Activated B cell treated with CpG ODN at 0.5 μM for 24 hours (primary cell): ENCODE data around the gene DTNBP1. TPM values are rescaled to one million over a fixed set of nuclear protein-coding genes. Genes with fewer than 3 reads are reported as not detected.

Experiments used
- ATAC-seq: fragments of 200-7000 bp; cut with Tn5 transposase; one replicate; pipeline ENCODE4 v1.10.0; 2021; ENCODE audit warnings: low read depth, mild to moderate bottlenecking, moderate library complexity
- CTCF ChIA-PET: fragments of 350-600 bp; sonication (Branson Sonifier 250); formaldehyde crosslinking; loops from one replicate; lab custom pipeline; 2021; ENCODE audit warnings: antibody characterized with exemption; lab: Charles Lee
- POLR2A ChIA-PET: fragments of 350-600 bp; sonication (Branson Sonifier 250); formaldehyde crosslinking; loops from one replicate; lab custom pipeline; 2021; ENCODE audit warnings: antibody characterized with exemption; lab: Charles Lee
- DNase-seq: peaks from one replicate; pipeline ENCODE4 v3.0.0; 2022
- H3K27ac Mint-ChIP-seq: one replicate; pipeline ENCODE4 v1.8.0; 2020; ENCODE audit warnings: mixed read lengths
- H3K27me3 Mint-ChIP-seq: one replicate; pipeline ENCODE4 v1.8.0; 2021; ENCODE audit warnings: mixed read lengths
- H3K36me3 Mint-ChIP-seq: one replicate; pipeline ENCODE4 v1.8.0; 2021; ENCODE audit warnings: low read depth, mixed read lengths
- H3K4me1 Mint-ChIP-seq: one replicate; pipeline ENCODE4 v1.8.0; 2021; ENCODE audit warnings: mixed read lengths
- H3K4me3 Mint-ChIP-seq: one replicate; pipeline ENCODE4 v1.8.0; 2020; ENCODE audit warnings: mild to moderate bottlenecking, mixed read lengths
- H3K9me3 Mint-ChIP-seq: one replicate; pipeline ENCODE4 v1.8.0; 2020; ENCODE audit warnings: mixed read lengths
- CTCF ChIP-seq: fragments of 200-600 bp; IDR thresholded peaks from one replicate; pipeline ENCODE4 v1.8.0; 2022; ENCODE audit warnings: antibody characterized with exemption, mild to moderate bottlenecking
- intact Hi-C: fragments of 100-400 bp; cut with micrococcal nuclease; formaldehyde crosslinking; loops from one replicate; pipeline ENCODE4 v1.15.1; 2024
- total RNA-seq: library from RNA; stranded (reverse); gene quantifications from 2 replicates; pipeline ENCODE4 v1.2.3, GENCODE V29; 2022

DTNBP1 gene
- total RNA-seq, 1 donor from 2014 or later = 50.3 TPM

- peaks cover 25% of the 10 kb centered on the region for H3K36me3 Mint-ChIP-seq
- intact Hi-C loops = loop anchor here (10.0 kb wide), 1 partner anchor 55 kb away; no protein-coding TSS in a partner anchor
- DNase-seq = no peak
- no peak overlapping the region for H3K4me3 Mint-ChIP-seq
- no peak for ATAC-seq
- no peak for TF ChIP-seq CTCF
- CTCF ChIA-PET = no interaction called here
- H3K4me1 Mint-ChIP-seq = peaks cover 54% of the 10 kb centered on the region
- H3K27me3 Mint-ChIP-seq = no peaks in the 10 kb centered on the region
- POLR2A ChIA-PET = no interaction called here
- no peak overlapping the region for H3K27ac Mint-ChIP-seq
- peaks cover 11% of the 10 kb centered on the region for H3K9me3 Mint-ChIP-seq
These were observed 123.0 kb downstream of the DTNBP1 start for GRCh38 chr6:15539722-15540270.

DNA sequence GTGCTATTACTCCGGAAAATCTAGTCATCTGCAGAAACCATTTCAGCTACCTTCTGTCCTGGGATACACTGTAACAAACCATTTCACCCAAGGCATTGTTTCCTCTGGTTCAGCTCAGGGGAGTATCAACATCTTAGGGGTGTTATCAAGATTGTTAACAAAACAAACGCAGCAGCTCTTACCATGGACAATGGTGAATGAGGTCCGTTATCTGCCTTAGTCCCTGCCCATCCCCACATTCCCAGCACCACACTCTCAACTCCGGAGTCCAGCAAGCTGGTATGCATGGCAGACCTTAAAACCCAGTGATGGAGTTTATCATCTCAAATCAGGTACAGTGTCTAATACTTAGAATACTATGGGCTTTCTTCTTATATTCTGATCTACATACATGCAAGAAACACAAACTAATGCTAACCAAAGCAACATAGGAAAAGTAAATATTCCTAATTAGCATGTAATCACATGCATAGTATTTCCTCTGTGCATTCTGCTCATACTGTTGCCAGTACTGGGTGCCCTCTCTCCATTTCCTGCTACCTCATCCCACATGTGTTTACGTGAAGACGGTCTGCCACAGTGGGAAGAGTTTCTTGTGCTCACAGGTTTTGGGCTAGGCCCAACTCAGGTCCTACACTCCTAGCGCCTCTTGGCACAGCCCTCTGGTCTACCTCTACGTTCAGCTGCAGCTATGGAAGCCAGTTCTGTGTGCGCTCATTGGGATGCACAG is 123.9 kb downstream of the DTNBP1 start:
- H3K4me1 Mint-ChIP-seq = peaks cover 58% of the 10 kb centered on the region
- no peak for TF ChIP-seq CTCF
- H3K36me3 Mint-ChIP-seq = peaks cover 21% of the 10 kb centered on the region
- ChIA-PET POLR2A (interaction anchor here (1.1 kb wide), 1 partner anchor 81 kb away, joined by 3 read pairs; no protein-coding TSS in a partner anchor), CTCF (no interaction called here)
- H3K27me3 Mint-ChIP-seq = no peaks in the 10 kb centered on the region
- DNase-seq (no peak), ATAC-seq (no peak)
- no peak overlapping the region for H3K4me3 Mint-ChIP-seq
- intact Hi-C loops = no loop called here
- no peak overlapping the region for H3K27ac Mint-ChIP-seq
- peaks cover 8% of the 10 kb centered on the region for H3K9me3 Mint-ChIP-seq

DNA sequence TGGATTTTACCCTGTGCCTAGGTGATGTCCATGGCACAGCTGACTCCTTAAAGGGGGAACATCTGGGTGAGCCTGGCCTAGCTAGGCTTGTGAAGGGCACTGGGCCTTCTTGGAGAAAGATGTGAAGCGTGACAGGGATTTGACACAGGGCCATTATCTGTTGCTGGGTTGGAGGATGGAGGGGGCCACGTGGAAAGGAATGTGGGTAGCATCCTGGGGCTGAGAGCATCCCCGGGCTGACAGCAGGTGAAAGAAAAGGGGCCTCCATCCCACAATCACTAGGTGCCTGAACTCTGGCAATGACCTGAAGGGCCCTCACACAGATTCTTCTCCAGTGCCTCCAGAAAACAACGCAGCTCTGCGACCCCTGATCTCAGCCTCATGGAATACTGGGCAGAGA is 124.7 kb downstream of the DTNBP1 start:
- intact Hi-C loops = no loop called here
- TF ChIP-seq CTCF = no peak
- Mint-ChIP-seq H3K27ac (no peak overlapping the region), H3K27me3 (no peaks in the 10 kb centered on the region), H3K4me1 (peaks cover 53% of the 10 kb centered on the region), H3K4me3 (no peak overlapping the region), H3K36me3 (peaks cover 22% of the 10 kb centered on the region), H3K9me3 (no peaks in the 10 kb centered on the region)
- ChIA-PET POLR2A (interaction anchor here (1.1 kb wide), 1 partner anchor 82 kb away, joined by 3 read pairs; no protein-coding TSS in a partner anchor), CTCF (no interaction called here)
- DNase-seq (no peak), ATAC-seq (no peak)

- no peak for DNase-seq
- H3K9me3 Mint-ChIP-seq = no peaks in the 10 kb centered on the region
- no peak for ATAC-seq
- no peak overlapping the region for H3K4me3 Mint-ChIP-seq
- peaks cover 53% of the 10 kb centered on the region for H3K4me1 Mint-ChIP-seq
- ChIA-PET POLR2A (no interaction called here), CTCF (no interaction called here)
- H3K36me3 Mint-ChIP-seq = peaks cover 35% of the 10 kb centered on the region
- intact Hi-C loops = no loop called here
- no peak overlapping the region for H3K27ac Mint-ChIP-seq
- TF ChIP-seq CTCF = no peak
- no peaks in the 10 kb centered on the region for H3K27me3 Mint-ChIP-seq
These were observed 126.5 kb downstream of the DTNBP1 start for GRCh38 chr6:15536198-15536955.
